Keratinocyte (primary cell): Measurements from ENCODE around the gene HIGD1C. TPM values are rescaled to one million over a fixed set of nuclear protein-coding genes. Genes with fewer than 3 reads are reported as not detected.

Experiments used
- DNase-seq: peaks from one replicate; pipeline ENCODE4 v3.0.0-alpha.2; 2011; ENCODE audit warnings: low read depth, missing footprints, low spot score
- FAIRE-seq: peaks from 2 replicates; lab custom pipeline; 2011; peaks lifted over from hg19 to GRCh38; lab: Jason Lieb, UNC
- H2AFZ ChIP-seq: 2 replicates; pipeline ENCODE4 v1.6.0; 2012; ENCODE audit warnings: low read length, control low read depth, inconsistent platforms; ENCODE audit not compliant: control insufficient read depth
- H3K27ac ChIP-seq: 2 replicates; pipeline ENCODE4 v1.5.1; 2011; ENCODE audit warnings: low read length; ENCODE audit not compliant: control insufficient read depth, insufficient read depth
- H3K27me3 ChIP-seq: 3 replicates; pipeline ENCODE4 v1.6.0; 2011; ENCODE audit warnings: low read length; ENCODE audit not compliant: control insufficient read depth, insufficient read depth; ENCODE audit errors: extremely low read depth
- H3K36me3 ChIP-seq, 2 experiments: 2 replicates in 1 of 2; 3 replicates in 1 of 2; pipeline ENCODE4 v1.5.1; 2011; ENCODE audit warnings: low read length in 2 of 2, mild to moderate bottlenecking in 1 of 2; ENCODE audit not compliant: control insufficient read depth in 2 of 2, insufficient read depth in 2 of 2; ENCODE audit errors: extremely low read depth in 1 of 2
- H3K4me1 ChIP-seq: 3 replicates; pipeline ENCODE4 v1.5.1; 2011; ENCODE audit warnings: low read length; ENCODE audit not compliant: control insufficient read depth, insufficient read depth; ENCODE audit errors: extremely low read depth
- H3K4me2 ChIP-seq: 3 replicates; pipeline ENCODE4 v1.6.0; 2011; ENCODE audit warnings: low read depth, low read length; ENCODE audit not compliant: control insufficient read depth, insufficient read depth; ENCODE audit errors: extremely low read depth
- H3K4me3 ChIP-seq, 3 experiments: fragments of 200-600 bp in 1 of 3; sonication (generic) in 1 of 3; 2 replicates in 2 of 3; 3 replicates in 1 of 3; pipeline ENCODE4 v1.5.1; 2011 to 2016; ENCODE audit warnings: low read length in 3 of 3, mild to moderate bottlenecking in 3 of 3, control low read depth in 2 of 3, inconsistent platforms in 1 of 3, low read depth in 1 of 3, mixed read lengths in 1 of 3, mixed run types in 1 of 3, moderate library complexity in 1 of 3; ENCODE audit not compliant: control insufficient read depth in 2 of 3, insufficient read depth in 2 of 3; ENCODE audit errors: extremely low read depth in 1 of 3
- H3K79me2 ChIP-seq: 2 replicates; pipeline ENCODE4 v1.6.0; 2012; ENCODE audit warnings: low read length; ENCODE audit not compliant: control insufficient read depth, insufficient read depth
- H3K9ac ChIP-seq: 3 replicates; pipeline ENCODE4 v1.6.0; 2011; ENCODE audit warnings: low read length; ENCODE audit not compliant: control insufficient read depth, insufficient read depth; ENCODE audit errors: extremely low read depth
- H3K9me1 ChIP-seq: 3 replicates; pipeline ENCODE4 v1.6.0; 2011; ENCODE audit warnings: low read length; ENCODE audit not compliant: control insufficient read depth, insufficient read depth; ENCODE audit errors: extremely low read depth
- H3K9me3 ChIP-seq: 2 replicates; pipeline ENCODE4 v1.5.1; 2012; ENCODE audit warnings: low read depth, low read length; ENCODE audit not compliant: control insufficient read depth
- H4K20me1 ChIP-seq: 3 replicates; pipeline ENCODE4 v1.6.0; 2011; ENCODE audit warnings: low read length; ENCODE audit not compliant: control insufficient read depth, insufficient read depth; ENCODE audit errors: extremely low read depth
- EZH2 ChIP-seq: IDR thresholded peaks from one replicate; pipeline ENCODE4 v1.6.1; 2012; ENCODE audit warnings: inconsistent platforms, mild to moderate bottlenecking, low read length, moderate library complexity
- dilution Hi-C: fragments of 300-500 bp; cut with MboI; formaldehyde crosslinking; loops from one replicate; pipeline ENCODE4 v1.7.0; 2020; ENCODE audit warnings: low sequenced_read_pairs; ENCODE audit not compliant: extremely low pct_ligation_motif_present
- polyA plus RNA-seq, 5 experiments: library from polyadenylated mRNA; depleted of rRNA in 3 of 5; stranded (reverse) in 3 of 5; stranded (forward) in 1 of 5; unstranded in 1 of 5; fragments of >200 nt; gene quantifications; 1 replicate in 1 of 5; 2 replicates in 3 of 5; 3 replicates in 1 of 5; pipeline versions ENCODE4 v1.2.1 to v1.2.3, GENCODE V29; 2011 to 2012; ENCODE audit warnings: missing spikeins in 2 of 5, low read depth in 1 of 5, low replicate concordance in 1 of 5
- TF ChIP-seq, protein P1 (sequence below), 3 experiments: IDR thresholded peaks in 1 of 3; conservative IDR thresholded peaks in 1 of 3; optimal IDR thresholded peaks in 1 of 3; 2 replicates in 2 of 3; 3 replicates in 1 of 3; pipeline versions ENCODE3 to v1.5.1; 2011; ENCODE audit warnings: low read length in 3 of 3, mild to moderate bottlenecking in 3 of 3, moderate library complexity in 2 of 3, control low read depth in 1 of 3, inconsistent platforms in 1 of 3; ENCODE audit not compliant: insufficient read depth in 2 of 3; ENCODE audit errors: extremely low read depth in 1 of 3

HIGD1C gene
- polyA plus RNA-seq, 1 donor (not counting 4 experiments of a cell fraction or from before 2014, with no cell fraction given), result not detected

DNA sequence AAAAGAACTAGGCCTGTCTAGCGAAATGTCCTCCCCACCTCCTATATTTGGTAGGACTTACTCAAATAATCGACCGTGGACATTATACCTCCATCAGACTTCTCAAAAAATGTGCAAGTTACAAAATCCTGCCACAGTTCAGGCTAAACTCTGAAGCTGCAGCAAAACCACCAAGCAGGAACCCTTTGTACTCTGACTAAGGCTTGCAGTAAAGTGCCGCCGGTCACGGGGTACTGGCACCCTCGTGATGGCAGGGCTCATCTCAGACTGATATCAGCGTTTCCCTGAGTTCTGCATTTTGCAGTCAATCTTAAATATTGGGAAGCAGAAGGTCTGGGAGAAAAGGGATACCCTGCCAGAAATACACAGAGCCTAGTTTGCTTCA lies 56.7 kb downstream of the HIGD1C start:
- H3K27me3 ChIP-seq, result no peaks in the 10 kb centered on the region
- no peak overlapping the region for H3K4me2 ChIP-seq
- H3K4me3 ChIP-seq, result no peak overlapping the region
- dilution Hi-C loops, result no loop called here
- no peak for TF ChIP-seq EZH2
- TF ChIP-seq, protein P1, sequence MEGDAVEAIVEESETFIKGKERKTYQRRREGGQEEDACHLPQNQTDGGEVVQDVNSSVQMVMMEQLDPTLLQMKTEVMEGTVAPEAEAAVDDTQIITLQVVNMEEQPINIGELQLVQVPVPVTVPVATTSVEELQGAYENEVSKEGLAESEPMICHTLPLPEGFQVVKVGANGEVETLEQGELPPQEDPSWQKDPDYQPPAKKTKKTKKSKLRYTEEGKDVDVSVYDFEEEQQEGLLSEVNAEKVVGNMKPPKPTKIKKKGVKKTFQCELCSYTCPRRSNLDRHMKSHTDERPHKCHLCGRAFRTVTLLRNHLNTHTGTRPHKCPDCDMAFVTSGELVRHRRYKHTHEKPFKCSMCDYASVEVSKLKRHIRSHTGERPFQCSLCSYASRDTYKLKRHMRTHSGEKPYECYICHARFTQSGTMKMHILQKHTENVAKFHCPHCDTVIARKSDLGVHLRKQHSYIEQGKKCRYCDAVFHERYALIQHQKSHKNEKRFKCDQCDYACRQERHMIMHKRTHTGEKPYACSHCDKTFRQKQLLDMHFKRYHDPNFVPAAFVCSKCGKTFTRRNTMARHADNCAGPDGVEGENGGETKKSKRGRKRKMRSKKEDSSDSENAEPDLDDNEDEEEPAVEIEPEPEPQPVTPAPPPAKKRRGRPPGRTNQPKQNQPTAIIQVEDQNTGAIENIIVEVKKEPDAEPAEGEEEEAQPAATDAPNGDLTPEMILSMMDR (optimal IDR thresholded peaks at IDR 0.05 in 1 of 3, IDR thresholded peaks at IDR 0.05 in 1 of 3, conservative IDR thresholded peaks at IDR 0.05 in 1 of 3; ENCODE audit: extremely low read depth in 1 of 3, insufficient read depth in 2 of 3, low read length in 3 of 3), result no peak
- no peaks in the 10 kb centered on the region for H4K20me1 ChIP-seq
- DNase-seq (no peak), FAIRE-seq (no peak)
- H2AFZ ChIP-seq, result no peak overlapping the region
- peaks cover 7 to 10% of the 10 kb centered on the region in 2 experiments for H3K36me3 ChIP-seq
- H3K4me1 ChIP-seq, result peaks cover 15% of the 10 kb centered on the region
- H3K9me3 ChIP-seq, result no peaks in the 10 kb centered on the region
- no peaks in the 10 kb centered on the region for H3K9me1 ChIP-seq
- H3K9ac ChIP-seq, result no peak overlapping the region
- H3K79me2 ChIP-seq, result peaks cover 5% of the 10 kb centered on the region
- no peak overlapping the region for H3K27ac ChIP-seq

GRCh38 chr12:51011955-51012354 lies 59.6 kb downstream of the HIGD1C start:
- H3K79me2 ChIP-seq, result peaks cover 15% of the 10 kb centered on the region
- peaks cover 15% of the 10 kb centered on the region for H3K4me1 ChIP-seq
- H4K20me1 ChIP-seq, result no peaks in the 10 kb centered on the region
- no peak overlapping the region for H3K4me2 ChIP-seq
- dilution Hi-C loops, result no loop called here
- TF ChIP-seq EZH2, result no peak
- TF ChIP-seq, protein P1 (optimal IDR thresholded peaks at IDR 0.05 in 1 of 3, IDR thresholded peaks at IDR 0.05 in 1 of 3, conservative IDR thresholded peaks at IDR 0.05 in 1 of 3; ENCODE audit: extremely low read depth in 1 of 3, insufficient read depth in 2 of 3, low read length in 3 of 3), result no peak
- peaks cover 0 to 2% of the 10 kb centered on the region in 2 experiments for H3K36me3 ChIP-seq
- H3K9me3 ChIP-seq, result no peaks in the 10 kb centered on the region
- no peak overlapping the region for H3K9ac ChIP-seq
- H3K27ac ChIP-seq, result no peak overlapping the region
- no peak for FAIRE-seq
- H3K27me3 ChIP-seq, result no peaks in the 10 kb centered on the region
- no peak overlapping the region for H2AFZ ChIP-seq
- H3K9me1 ChIP-seq, result no peaks in the 10 kb centered on the region
- no peak overlapping the region for H3K4me3 ChIP-seq
- DNase-seq, result no peak
